A549 (cell line): ENCODE results near the gene BBS9.

Experiments used
- BHLHE40 ChIP-seq: IDR thresholded peaks from 2 replicates; pipeline ENCODE4 v1.6.1; 2012; ENCODE audit warnings: low read depth, low read length, inconsistent platforms
- EP300 ChIP-seq, 2 experiments: fragments of >200 bp; sonication (Bioruptor Twin); formaldehyde crosslinking; IDR thresholded peaks; 2 replicates in 1 of 2; 3 replicates in 1 of 2; pipeline ENCODE4 v1.6.1; 2016 to 2017
- ESRRA ChIP-seq: fragments of 150-350 bp; IDR thresholded peaks from 2 replicates; pipeline ENCODE4 v1.6.1; 2014; ENCODE audit warnings: mild to moderate bottlenecking, low read length, borderline replicate concordance
- HMGXB4 ChIP-seq: fragments of 250-450 bp; sonication (Bioruptor Pico); IDR thresholded peaks from 2 replicates; pipeline ENCODE4 v1.5.0; 2021; ENCODE audit warnings: mild to moderate bottlenecking, moderate library complexity, borderline replicate concordance
- HOXA7 ChIP-seq: fragments of 250-450 bp; sonication (Bioruptor Pico); IDR thresholded peaks from 2 replicates; pipeline ENCODE4 v1.5.0; 2020; ENCODE audit warnings: mild to moderate bottlenecking, moderate library complexity
- MAFK ChIP-seq: fragments of 450-650 bp; IDR thresholded peaks from 2 replicates; pipeline ENCODE4 v1.6.1; 2014; ENCODE audit not compliant: partially characterized antibody
- POLR2A ChIP-seq: IDR thresholded peaks from 2 replicates; pipeline ENCODE4 v1.6.1; 2012; ENCODE audit warnings: mild to moderate bottlenecking, low read length
- SREBF2 ChIP-seq: fragments of 450-650 bp; IDR thresholded peaks from 2 replicates; pipeline ENCODE4 v1.6.1; 2014; ENCODE audit warnings: mild to moderate bottlenecking, moderate library complexity
- TF ChIP-seq, protein P1 (sequence below): fragments of >200 bp; sonication (Bioruptor Twin); formaldehyde crosslinking; IDR thresholded peaks from 3 replicates; pipeline ENCODE4 v1.5.1; 2016
- TF ChIP-seq, protein P2 (sequence below): IDR thresholded peaks from 2 replicates; pipeline ENCODE4 v1.6.1; 2012; ENCODE audit warnings: low read depth, borderline replicate concordance

GRCh38 chr7:33503014-33503413, 373.6 kb downstream of the BBS9 start:
- TF ChIP-seq HOXA7 (CRISPR knock-in tag) (no peak), ESRRA (no peak), BHLHE40 (no peak), POLR2A (no peak), MAFK (no peak), EP300 (IDR thresholded peaks at IDR 0.05) (no peak), SREBF2 (no peak), HMGXB4 (CRISPR knock-in tag) (no peak)
- TF ChIP-seq, protein P1, sequence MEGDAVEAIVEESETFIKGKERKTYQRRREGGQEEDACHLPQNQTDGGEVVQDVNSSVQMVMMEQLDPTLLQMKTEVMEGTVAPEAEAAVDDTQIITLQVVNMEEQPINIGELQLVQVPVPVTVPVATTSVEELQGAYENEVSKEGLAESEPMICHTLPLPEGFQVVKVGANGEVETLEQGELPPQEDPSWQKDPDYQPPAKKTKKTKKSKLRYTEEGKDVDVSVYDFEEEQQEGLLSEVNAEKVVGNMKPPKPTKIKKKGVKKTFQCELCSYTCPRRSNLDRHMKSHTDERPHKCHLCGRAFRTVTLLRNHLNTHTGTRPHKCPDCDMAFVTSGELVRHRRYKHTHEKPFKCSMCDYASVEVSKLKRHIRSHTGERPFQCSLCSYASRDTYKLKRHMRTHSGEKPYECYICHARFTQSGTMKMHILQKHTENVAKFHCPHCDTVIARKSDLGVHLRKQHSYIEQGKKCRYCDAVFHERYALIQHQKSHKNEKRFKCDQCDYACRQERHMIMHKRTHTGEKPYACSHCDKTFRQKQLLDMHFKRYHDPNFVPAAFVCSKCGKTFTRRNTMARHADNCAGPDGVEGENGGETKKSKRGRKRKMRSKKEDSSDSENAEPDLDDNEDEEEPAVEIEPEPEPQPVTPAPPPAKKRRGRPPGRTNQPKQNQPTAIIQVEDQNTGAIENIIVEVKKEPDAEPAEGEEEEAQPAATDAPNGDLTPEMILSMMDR: no peak
- TF ChIP-seq, protein P2, sequence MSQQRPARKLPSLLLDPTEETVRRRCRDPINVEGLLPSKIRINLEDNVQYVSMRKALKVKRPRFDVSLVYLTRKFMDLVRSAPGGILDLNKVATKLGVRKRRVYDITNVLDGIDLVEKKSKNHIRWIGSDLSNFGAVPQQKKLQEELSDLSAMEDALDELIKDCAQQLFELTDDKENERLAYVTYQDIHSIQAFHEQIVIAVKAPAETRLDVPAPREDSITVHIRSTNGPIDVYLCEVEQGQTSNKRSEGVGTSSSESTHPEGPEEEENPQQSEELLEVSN: no peak
